Activated CD4-positive, alpha-beta T cell treated with anti-CD3 and anti-CD28 coated beads, Interleukin-2, amount 50 U/mL, for 16 hours (primary cell): ENCODE data around the gene TNFRSF19.
"Not testable (repeated sequence)": the region's sequence is repeated elsewhere in the genome, so short reads cannot be mapped to it uniquely, and the experiment has no call there.

Experiments
- DNase-seq: peaks from one replicate; pipeline ENCODE4 v3.0.0-alpha.2; 2020

TNFRSF19 gene

GRCh38 chr13:23571431-23571830 is 1.2 kb downstream of the TNFRSF19 start:
- DNase-seq = no peak

GRCh38 chr13:23572836-23573235 is 2.6 kb downstream of the TNFRSF19 start:
- no peak for DNase-seq

- DNase-seq = no peak
These were observed 4.4 kb downstream of the TNFRSF19 start for GRCh38 chr13:23574421-23575145.

GRCh38 chr13:23575632-23576031 is 5.4 kb downstream of the TNFRSF19 start:
- no peak for DNase-seq

- peak; percentile 78 for DNase-seq
These were observed 8.3 kb downstream of the TNFRSF19 start for GRCh38 chr13:23578411-23579071.

GRCh38 chr13:23579072-23579895 is 9.1 kb downstream of the TNFRSF19 start:
- peak; percentile 93 for DNase-seq

GRCh38 chr13:23579896-23580683 is 9.9 kb downstream of the TNFRSF19 start:
- DNase-seq = peak; percentile 51

GRCh38 chr13:23580684-23581060 is 10.5 kb downstream of the TNFRSF19 start:
- no peak for DNase-seq

- DNase-seq = no peak
These were observed 13.3 kb downstream of the TNFRSF19 start for GRCh38 chr13:23583491-23583890.

GRCh38 chr13:23584275-23584674 is 14.1 kb downstream of the TNFRSF19 start:
- DNase-seq = no peak

GRCh38 chr13:23586336-23586735 is 16.1 kb downstream of the TNFRSF19 start:
- no peak for DNase-seq

- no peak for DNase-seq
These were observed 18.5 kb downstream of the TNFRSF19 start for GRCh38 chr13:23588666-23589065.

- DNase-seq = no peak
These were observed 22.4 kb downstream of the TNFRSF19 start for GRCh38 chr13:23592596-23592995.

- no peak for DNase-seq
These were observed 22.9 kb downstream of the TNFRSF19 start for GRCh38 chr13:23593148-23593547.

- DNase-seq = not testable (repeated sequence)
These were observed 24.1 kb downstream of the TNFRSF19 start for GRCh38 chr13:23594290-23594689.

GRCh38 chr13:23598369-23598768 is 28.2 kb downstream of the TNFRSF19 start:
- no peak for DNase-seq

- DNase-seq = no peak
These were observed 29.1 kb downstream of the TNFRSF19 start for GRCh38 chr13:23599083-23599925.

GRCh38 chr13:23600100-23600499 is 29.9 kb downstream of the TNFRSF19 start:
- DNase-seq = no peak

GRCh38 chr13:23600534-23600933 is 30.3 kb downstream of the TNFRSF19 start:
- no peak for DNase-seq

- no peak for DNase-seq
These were observed 35.6 kb downstream of the TNFRSF19 start for GRCh38 chr13:23605831-23606230.

GRCh38 chr13:23608138-23608537 is 37.9 kb downstream of the TNFRSF19 start:
- no peak for DNase-seq
